SK-N-SH (cell line): Measurements from ENCODE around the gene ATP2B2.

Source experiments
- CTCF ChIP-seq: fragments of 200-600 bp; sonication (generic); IDR thresholded peaks from 2 replicates; pipeline ENCODE4 v1.6.1; 2017; ENCODE audit warnings: antibody characterized with exemption, mild to moderate bottlenecking, moderate library complexity
- EZH2phosphoT487 ChIP-seq: fragments of 200-600 bp; sonication (generic); IDR thresholded peaks from 2 replicates; pipeline ENCODE4 v1.6.1; 2017; ENCODE audit warnings: low read depth, mixed run types, mild to moderate bottlenecking, antibody characterized with exemption, moderate library complexity, borderline replicate concordance
- FOSL2 ChIP-seq: IDR thresholded peaks from 2 replicates; pipeline ENCODE4 v1.4.0; 2012; ENCODE audit warnings: low read depth, mild to moderate bottlenecking, moderate library complexity, borderline replicate concordance
- GATA2 ChIP-seq: sonication (generic); formaldehyde crosslinking; IDR thresholded peaks from 2 replicates; pipeline ENCODE4 v1.5.0; 2020; ENCODE audit warnings: mild to moderate bottlenecking, missing genetic modification reagents
- MAX ChIP-seq: IDR thresholded peaks from 2 replicates; pipeline ENCODE4 v1.4.0; 2012; ENCODE audit warnings: low read depth
- MXI1 ChIP-seq: IDR thresholded peaks from 2 replicates; pipeline ENCODE4 v1.6.1; 2012; ENCODE audit warnings: mild to moderate bottlenecking, low read depth, low read length, improper control_type of control experiment
- RAD21 ChIP-seq: IDR thresholded peaks from 2 replicates; pipeline ENCODE4 v1.6.1; 2012; ENCODE audit warnings: mild to moderate bottlenecking, low read length
- RCOR1 ChIP-seq: fragments of 150-350 bp; IDR thresholded peaks from 2 replicates; pipeline ENCODE4 v1.6.1; 2017; ENCODE audit warnings: antibody characterized with exemption, low read length
- REST ChIP-seq: IDR thresholded peaks from 2 replicates; pipeline ENCODE4 v1.6.1; 2012; ENCODE audit warnings: mild to moderate bottlenecking, low read depth, low read length, moderate library complexity
- RFX5 ChIP-seq: IDR thresholded peaks from 2 replicates; pipeline ENCODE4 v1.6.1; 2012; ENCODE audit warnings: mild to moderate bottlenecking, improper control_type of control experiment, low read length
- TCF12 ChIP-seq: IDR thresholded peaks from 2 replicates; pipeline ENCODE4 v1.4.0; 2012
- TEAD4 ChIP-seq: IDR thresholded peaks from 2 replicates; pipeline ENCODE4 v1.4.0; 2012; ENCODE audit warnings: mild to moderate bottlenecking, borderline replicate concordance; ENCODE audit not compliant: insufficient read depth
- USF1 ChIP-seq: IDR thresholded peaks from 2 replicates; pipeline ENCODE4 v1.4.0; 2012; ENCODE audit warnings: low read depth, borderline replicate concordance
- USF2 ChIP-seq: fragments of 150-350 bp; IDR thresholded peaks from 2 replicates; pipeline ENCODE4 v1.6.1; 2017; ENCODE audit warnings: antibody characterized with exemption, low read length, low read depth, borderline replicate concordance

GRCh38 chr3:10335871-10336622 is 169.3 kb downstream of the ATP2B2 start:
- TF ChIP-seq FOSL2 (no peak), CTCF (no peak), REST (no peak), MAX (no peak), RAD21 (no peak), TCF12 (no peak), EZH2phosphoT487 (no peak), USF2 (no peak), RCOR1 (no peak), GATA2 (CRISPR knock-in tag) (no peak), TEAD4 (no peak), RFX5 (no peak), MXI1 (no peak), USF1 (no peak)
